Neuron (in vitro differentiated cells): Measurements from ENCODE around the gene CRTC1.

Experiments
- H2AFZ ChIP-seq: one replicate; pipeline ENCODE4 v1.6.1; 2013; ENCODE audit warnings: low read depth, mild to moderate bottlenecking, inconsistent platforms, low read length, moderate library complexity
- H3K27me3 ChIP-seq: one replicate; pipeline ENCODE4 v1.6.1; 2013; ENCODE audit warnings: low read length; ENCODE audit not compliant: insufficient read depth
- H3K36me3 ChIP-seq: one replicate; pipeline ENCODE4 v1.6.1; 2013; ENCODE audit warnings: low read length; ENCODE audit not compliant: insufficient read depth
- H3K4me1 ChIP-seq: one replicate; pipeline ENCODE4 v1.6.1; 2013; ENCODE audit warnings: low read length; ENCODE audit not compliant: insufficient read depth
- H3K4me3 ChIP-seq: 2 replicates; pipeline ENCODE4 v1.5.1; 2013; ENCODE audit warnings: mild to moderate bottlenecking, low read length, moderate library complexity
- H3K9me3 ChIP-seq: one replicate; pipeline ENCODE4 v1.6.1; 2013; ENCODE audit warnings: low read length

The CRTC1 gene

GRCh38 chr19:18683109-18683957 is at the start of gene CRTC1:
CRTC1 (plus strand) TSS chr19:18683680; CDS start chr19:18683703, 23 bp downstream.
- no peaks in the 10 kb centered on the region for H3K27me3 ChIP-seq
- peaks cover 14% of the 10 kb centered on the region for H3K4me1 ChIP-seq
- no peaks in the 10 kb centered on the region for H3K9me3 ChIP-seq
- peak within 1 kb of the TSS; percentile 68 for H3K4me3 ChIP-seq
- H3K36me3 ChIP-seq, result no peaks in the 10 kb centered on the region
- no peak within 1 kb of the TSS for H2AFZ ChIP-seq

- no peaks in the 10 kb centered on the region for H3K9me3 ChIP-seq
- H3K27me3 ChIP-seq, result no peaks in the 10 kb centered on the region
- no peak overlapping the region for H3K4me3 ChIP-seq
- peaks cover 16% of the 10 kb centered on the region for H3K4me1 ChIP-seq
- H2AFZ ChIP-seq, result no peak overlapping the region
- H3K36me3 ChIP-seq, result no peaks in the 10 kb centered on the region
Observed at GRCh38 chr19:18634612-18635297, 48.7 kb upstream of the CRTC1 start.

GRCh38 chr19:18635831-18636182 is 47.7 kb upstream of the CRTC1 start:
- Histone ChIP-seq H3K4me1 (peaks cover 16% of the 10 kb centered on the region), H2AFZ (no peak overlapping the region), H3K27me3 (no peaks in the 10 kb centered on the region), H3K9me3 (no peaks in the 10 kb centered on the region), H3K4me3 (peak overlapping the region; percentile 89), H3K36me3 (no peaks in the 10 kb centered on the region)

GRCh38 chr19:18636183-18636968 is 47.1 kb upstream of the CRTC1 start:
- H3K36me3 ChIP-seq, result no peaks in the 10 kb centered on the region
- H3K4me3 ChIP-seq, result peak overlapping the region; percentile 89
- H2AFZ ChIP-seq, result peak overlapping the region; percentile 77
- no peaks in the 10 kb centered on the region for H3K27me3 ChIP-seq
- no peaks in the 10 kb centered on the region for H3K9me3 ChIP-seq
- H3K4me1 ChIP-seq, result peaks cover 16% of the 10 kb centered on the region

- Histone ChIP-seq H3K9me3 (no peaks in the 10 kb centered on the region), H3K4me3 (peak within 1 kb of the TSS; percentile 89), H2AFZ (peak within 1 kb of the TSS; percentile 77), H3K27me3 (no peaks in the 10 kb centered on the region), H3K4me1 (peaks cover 16% of the 10 kb centered on the region), H3K36me3 (no peaks in the 10 kb centered on the region)
Observed at GRCh38 chr19:18636969-18637629, 46.4 kb upstream of the CRTC1 start, which contains the start of gene KLHL26. KLHL26 (plus strand) TSS chr19:18637028; CDS start chr19:18637055, 27 bp downstream.

GRCh38 chr19:18637673-18638630 is 45.5 kb upstream of the CRTC1 start:
- Histone ChIP-seq H3K4me1 (peaks cover 16% of the 10 kb centered on the region), H3K36me3 (no peaks in the 10 kb centered on the region), H3K27me3 (no peaks in the 10 kb centered on the region), H3K9me3 (no peaks in the 10 kb centered on the region), H3K4me3 (peak overlapping the region; percentile 89), H2AFZ (no peak overlapping the region)

GRCh38 chr19:18639706-18640243 is 43.7 kb upstream of the CRTC1 start:
- Histone ChIP-seq H3K4me1 (peaks cover 16% of the 10 kb centered on the region), H3K9me3 (no peaks in the 10 kb centered on the region), H3K4me3 (no peak overlapping the region), H3K36me3 (no peaks in the 10 kb centered on the region), H3K27me3 (no peaks in the 10 kb centered on the region), H2AFZ (no peak overlapping the region)

GRCh38 chr19:18644196-18645034 is 39.1 kb upstream of the CRTC1 start:
- Histone ChIP-seq H3K36me3 (no peaks in the 10 kb centered on the region), H3K27me3 (no peaks in the 10 kb centered on the region), H3K9me3 (no peaks in the 10 kb centered on the region), H3K4me1 (peaks cover 30% of the 10 kb centered on the region), H3K4me3 (no peak overlapping the region), H2AFZ (no peak overlapping the region)

- no peaks in the 10 kb centered on the region for H3K36me3 ChIP-seq
- H3K9me3 ChIP-seq, result no peaks in the 10 kb centered on the region
- no peaks in the 10 kb centered on the region for H3K27me3 ChIP-seq
- no peak overlapping the region for H2AFZ ChIP-seq
- no peak overlapping the region for H3K4me3 ChIP-seq
- peaks cover 35% of the 10 kb centered on the region for H3K4me1 ChIP-seq
Observed at GRCh38 chr19:18645035-18645511, 38.4 kb upstream of the CRTC1 start.

- Histone ChIP-seq H3K9me3 (no peaks in the 10 kb centered on the region), H2AFZ (no peak overlapping the region), H3K36me3 (no peaks in the 10 kb centered on the region), H3K4me3 (no peak overlapping the region), H3K4me1 (peaks cover 52% of the 10 kb centered on the region), H3K27me3 (no peaks in the 10 kb centered on the region)
Observed at GRCh38 chr19:18646535-18647370, 36.7 kb upstream of the CRTC1 start.
